ENCODE data around the gene KPTN.

GRCh38 chr19:47434088-47434487 lies 49.9 kb downstream of the KPTN start:
- TF ChIP-seq CTCF (IDR thresholded peaks at IDR 0.05) (no peak), POLR2A (IDR thresholded peaks at IDR 0.05) (no peak)

Measured in body of pancreas (tissue), 4 donors.